ENCODE measurements around the gene CCSER1. TPM values are rescaled to one million over a fixed set of nuclear protein-coding genes. Genes with fewer than 3 reads are reported as not detected.
"Not testable (repeated sequence)": the region's sequence is repeated elsewhere in the genome, so short reads cannot be mapped to it uniquely, and the experiment has no call there.

The CCSER1 gene
- total and polyA plus RNA-seq, 9 donors: 0.21 to 8.3 (median 3.2) TPM

DNA sequence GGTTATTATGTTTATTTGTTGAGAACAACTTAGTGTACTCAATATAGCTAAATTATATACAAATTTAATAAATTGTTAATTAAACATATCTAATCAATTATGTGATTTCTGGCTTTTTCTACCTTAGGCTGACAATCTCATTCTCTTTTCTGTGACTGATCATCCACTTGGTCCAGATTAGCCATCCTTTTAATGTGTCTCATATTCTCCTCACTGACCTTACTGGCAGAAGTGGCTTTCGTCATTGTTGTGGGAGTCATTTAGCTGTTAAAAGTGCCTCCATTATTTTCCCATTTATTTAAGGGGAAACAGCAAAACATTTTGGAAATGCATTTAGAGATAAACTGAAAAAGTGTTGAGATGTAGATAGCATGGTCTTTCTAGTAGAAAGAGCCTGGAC, 172.2 kb downstream of the CCSER1 start:
- Histone ChIP-seq H3K9me3 (no peaks in the 10 kb centered on the region), H3K27me3 (no peaks in the 10 kb centered on the region), H3K27ac (no peak overlapping the region), H3K36me3 (no peaks in the 10 kb centered on the region), H3K4me3 (no peak overlapping the region), H3K4me1 (ENCODE audit: insufficient read depth) (no peaks in the 10 kb centered on the region)
- DNase-seq: no peak
- TF ChIP-seq EP300 (IDR thresholded peaks at IDR 0.05) (no peak), POLR2A (IDR thresholded peaks at IDR 0.05) (no peak)
- 83 to 91% (median 90%) methylated on average over 1 of the region's 1 CpG for WGBS, 3 donors
- intact Hi-C loops (cut with DNase I): no loop called here

DNA sequence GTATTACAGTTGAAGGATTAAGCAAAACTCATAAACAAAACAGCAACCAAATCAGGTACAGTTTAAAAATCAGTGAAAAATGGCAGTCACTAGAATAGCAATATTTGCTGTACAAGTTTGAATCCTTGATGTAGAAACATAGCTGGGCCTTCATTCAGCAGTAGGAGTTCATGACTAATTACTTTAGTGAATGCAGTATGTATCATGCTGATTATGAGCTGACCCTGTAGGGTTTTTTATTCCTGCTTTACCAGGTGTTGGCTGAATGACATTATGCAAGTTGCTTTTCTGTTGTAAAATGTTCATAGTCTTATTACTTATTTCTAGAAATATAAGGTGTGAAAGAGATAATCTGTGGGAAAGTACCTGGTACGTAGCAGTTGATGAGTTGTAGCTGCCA, 179.6 kb downstream of the CCSER1 start:
- no peak for DNase-seq
- Histone ChIP-seq H3K27me3 (no peaks in the 10 kb centered on the region), H3K9me3 (no peaks in the 10 kb centered on the region), H3K4me3 (no peak overlapping the region), H3K4me1 (ENCODE audit: insufficient read depth) (no peaks in the 10 kb centered on the region), H3K36me3 (no peaks in the 10 kb centered on the region), H3K27ac (no peak overlapping the region)
- 88 to 96% (median 89%) methylated on average over 1 of the region's 1 CpG for WGBS, 3 donors
- intact Hi-C loops (cut with DNase I): no loop called here
- TF ChIP-seq POLR2A (IDR thresholded peaks at IDR 0.05): no peak
- no peak for TF ChIP-seq CTCF (IDR thresholded peaks at IDR 0.05)
- no peak for TF ChIP-seq EP300 (IDR thresholded peaks at IDR 0.05)

GRCh38 chr4:90317140-90317539, 189.9 kb downstream of the CCSER1 start:
- 87 to 92% (median 91%) methylated on average over 6 of the region's 6 CpGs for WGBS, 3 donors
- intact Hi-C loops (cut with DNase I); H3K4me3 ChIP-seq; H3K27ac ChIP-seq; H3K27me3 ChIP-seq; H3K36me3 ChIP-seq; H3K4me1 ChIP-seq (ENCODE audit: insufficient read depth); DNase-seq; H3K9me3 ChIP-seq: not testable (repeated sequence)

DNA sequence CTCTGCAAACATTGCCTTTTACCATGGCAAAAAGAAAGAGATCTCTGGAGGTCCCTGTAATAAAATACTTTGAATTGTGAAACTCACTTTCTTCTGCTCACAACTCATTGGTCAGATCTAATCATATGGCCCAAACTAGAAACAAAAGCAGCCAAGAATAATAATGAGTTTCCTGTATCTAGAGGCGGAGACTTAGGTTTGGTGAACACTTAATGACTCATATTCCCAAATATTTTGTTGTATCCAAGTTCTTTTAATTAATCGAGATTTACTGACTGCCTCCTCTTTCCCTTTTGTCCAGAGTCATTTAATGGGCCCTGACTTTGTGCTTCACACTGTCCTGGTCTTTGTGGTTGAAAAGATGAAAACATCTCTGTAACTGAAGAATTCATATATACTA, 190.6 kb downstream of the CCSER1 start:
- Histone ChIP-seq H3K4me3 (no peak overlapping the region), H3K27ac (no peak overlapping the region), H3K27me3 (no peaks in the 10 kb centered on the region), H3K36me3 (no peaks in the 10 kb centered on the region), H3K4me1 (ENCODE audit: insufficient read depth) (no peaks in the 10 kb centered on the region), H3K9me3 (no peaks in the 10 kb centered on the region)
- 13 to 18% (median 18%) methylated on average over 2 of the region's 2 CpGs for WGBS, 3 donors
- no peak for TF ChIP-seq CTCF (IDR thresholded peaks at IDR 0.05)
- TF ChIP-seq EP300 (IDR thresholded peaks at IDR 0.05): no peak
- no peak for TF ChIP-seq POLR2A (IDR thresholded peaks at IDR 0.05)
- DNase-seq: no peak
- intact Hi-C loops (cut with DNase I): no loop called here

GRCh38 chr4:90318193-90318592, 191.0 kb downstream of the CCSER1 start:
- H3K9me3 ChIP-seq: no peaks in the 10 kb centered on the region
- no peaks in the 10 kb centered on the region for H3K4me1 ChIP-seq (ENCODE audit: insufficient read depth)
- H3K27ac ChIP-seq: no peak overlapping the region
- no peak for DNase-seq
- no peak overlapping the region for H3K4me3 ChIP-seq
- TF ChIP-seq EP300 (IDR thresholded peaks at IDR 0.05) (no peak), CTCF (IDR thresholded peaks at IDR 0.05) (no peak), POLR2A (IDR thresholded peaks at IDR 0.05) (no peak)
- no peaks in the 10 kb centered on the region for H3K27me3 ChIP-seq
- no peaks in the 10 kb centered on the region for H3K36me3 ChIP-seq
- 36 to 59% (median 45%) methylated on average over 2 of the region's 2 CpGs for WGBS, 3 donors
- intact Hi-C loops (cut with DNase I): no loop called here

DNA sequence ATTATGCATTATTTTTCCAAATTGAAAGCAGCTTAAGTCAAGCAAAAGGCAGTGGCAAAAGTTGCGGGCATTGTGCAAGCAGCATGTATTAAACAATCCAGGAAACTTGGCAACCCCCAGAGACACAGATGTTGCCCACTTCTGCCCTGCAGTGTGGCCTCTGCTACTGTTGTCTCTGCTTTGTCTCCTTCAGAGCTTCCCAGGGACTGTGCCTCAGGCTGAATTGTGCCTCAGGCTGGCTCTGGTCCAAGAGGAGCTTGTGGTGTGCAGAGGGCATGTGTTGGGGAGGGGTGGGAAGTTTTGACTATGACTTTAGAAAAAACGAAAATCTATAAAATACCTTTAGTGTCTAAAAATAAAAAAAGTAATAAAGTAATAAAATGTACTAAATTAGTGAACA, 201.4 kb downstream of the CCSER1 start:
- H3K9me3 ChIP-seq: no peaks in the 10 kb centered on the region
- no peak for DNase-seq
- no peak overlapping the region for H3K4me3 ChIP-seq
- H3K4me1 ChIP-seq (ENCODE audit: insufficient read depth): no peaks in the 10 kb centered on the region
- no peaks in the 10 kb centered on the region for H3K27me3 ChIP-seq
- no peaks in the 10 kb centered on the region for H3K36me3 ChIP-seq
- WGBS, 3 donors: 21 to 44% (median 25%) methylated on average over 2 of the region's 2 CpGs
- no peak overlapping the region for H3K27ac ChIP-seq
- intact Hi-C loops (cut with DNase I): no loop called here
- TF ChIP-seq POLR2A (IDR thresholded peaks at IDR 0.05) (no peak), CTCF (IDR thresholded peaks at IDR 0.05) (no peak), EP300 (IDR thresholded peaks at IDR 0.05) (no peak)
